Panc1 (cell line): ENCODE data around the gene MAPK8. TPM values are rescaled to one million over a fixed set of nuclear protein-coding genes. Genes with fewer than 3 reads are reported as not detected.

Source experiments
- ATAC-seq: fragments of 200-7000 bp; cut with Tn5 transposase; 2 replicates; pipeline ENCODE4 v1.9.1; 2020; ENCODE audit warnings: mild to moderate bottlenecking, moderate library complexity
- BruUV-seq: library from RNA; stranded (reverse); fragments of 400-500 nt; replicated peaks from 2 replicates; lab custom pipeline; 2021; lab: Mats Ljungman, UMichigan
- CTCF ChIA-PET: fragments of 300-600 bp; sonication (Branson Sonifier 250); formaldehyde crosslinking; loops from one replicate; lab custom pipeline; 2022; ENCODE audit warnings: antibody characterized with exemption; lab: Charles Lee
- POLR2A ChIA-PET: fragments of 300-600 bp; sonication (Branson Sonifier 250); formaldehyde crosslinking; loops from one replicate; lab custom pipeline; 2022; ENCODE audit warnings: antibody characterized with exemption; lab: Charles Lee
- DNase-seq: peaks from one replicate; pipeline ENCODE4 v3.0.0-alpha.2; 2010; ENCODE audit warnings: low read depth, low spot score
- H3K27ac ChIP-seq: 2 replicates; pipeline ENCODE4 v1.5.1; 2011; ENCODE audit warnings: mild to moderate bottlenecking, low read length, inconsistent platforms
- H3K27me3 ChIP-seq: fragments of 200-500 bp; sonication (Bioruptor generic); 2 replicates; pipeline ENCODE4 v1.6.0; 2014; ENCODE audit warnings: low read length, inconsistent platforms; ENCODE audit not compliant: control insufficient read depth, insufficient read depth
- H3K36me3 ChIP-seq: fragments of 200-500 bp; sonication (Bioruptor generic); 2 replicates; pipeline ENCODE4 v1.5.1; 2014; ENCODE audit warnings: inconsistent platforms, mild to moderate bottlenecking, low read length, moderate library complexity; ENCODE audit not compliant: control insufficient read depth, insufficient read depth
- H3K4me1 ChIP-seq: 2 replicates; pipeline ENCODE4 v1.5.1; 2011; ENCODE audit warnings: inconsistent platforms, mild to moderate bottlenecking, low read length, moderate library complexity; ENCODE audit not compliant: control insufficient read depth, insufficient read depth
- H3K4me3 ChIP-seq, 2 experiments: 2 replicates each; pipeline ENCODE4 v1.5.1; 2011 to 2012; ENCODE audit warnings: low read depth in 2 of 2, low read length in 2 of 2, mild to moderate bottlenecking in 2 of 2, inconsistent platforms in 1 of 2, moderate library complexity in 1 of 2
- H3K9me3 ChIP-seq: fragments of 200-500 bp; sonication (Bioruptor generic); 2 replicates; pipeline ENCODE4 v1.5.1; 2014; ENCODE audit warnings: low read depth, mild to moderate bottlenecking, inconsistent platforms, low read length, moderate library complexity; ENCODE audit not compliant: control insufficient read depth, insufficient read depth
- POLR2AphosphoS5 ChIP-seq: IDR thresholded peaks from 2 replicates; pipeline ENCODE4 v1.6.1; 2012; ENCODE audit warnings: mild to moderate bottlenecking, low read depth, low read length, moderate library complexity
- SIN3A ChIP-seq: IDR thresholded peaks from 2 replicates; pipeline ENCODE4 v1.6.1; 2012; ENCODE audit warnings: low read depth, mild to moderate bottlenecking, low read length, moderate library complexity, borderline replicate concordance; ENCODE audit not compliant: insufficient read depth
- TCF7L2 ChIP-seq: IDR thresholded peaks from 2 replicates; pipeline ENCODE4 v1.6.1; 2011; ENCODE audit warnings: mild to moderate bottlenecking, low read depth, low read length, inconsistent platforms
- in situ Hi-C: cut with HindIII; loops from 2 replicates; pipeline ENCODE4 v1.10.0; 2016; ENCODE audit warnings: low sequenced_read_pairs, low pct_unique_long_range_greater_than_20kb
- intact Hi-C: fragments of 100-400 bp; cut with micrococcal nuclease; formaldehyde crosslinking; loops from one replicate; pipeline ENCODE4 v1.10.0; 2022; ENCODE audit not compliant: unreplicated experiment
- total RNA-seq: library from RNA; stranded (reverse); gene quantifications from one replicate; pipeline ENCODE4 v1.2.1, GENCODE V29; 2021; ENCODE audit not compliant: unreplicated experiment
- TF ChIP-seq, protein P1 (sequence below), 2 experiments: IDR thresholded peaks; 2 replicates each; pipeline ENCODE4 v1.6.1; 2011 to 2012; ENCODE audit warnings: low read depth in 2 of 2, control low read depth in 1 of 2, low read length in 1 of 2, mild to moderate bottlenecking in 1 of 2, moderate library complexity in 1 of 2; ENCODE audit not compliant: insufficient read depth in 1 of 2
- TF ChIP-seq, protein P2 (sequence below): fragments of 450-650 bp; IDR thresholded peaks from 2 replicates; pipeline ENCODE4 v1.5.1; 2017; ENCODE audit warnings: mild to moderate bottlenecking

Gene MAPK8
- total RNA-seq, 1 experiment from 2014 or later: 66.6 TPM

DNA sequence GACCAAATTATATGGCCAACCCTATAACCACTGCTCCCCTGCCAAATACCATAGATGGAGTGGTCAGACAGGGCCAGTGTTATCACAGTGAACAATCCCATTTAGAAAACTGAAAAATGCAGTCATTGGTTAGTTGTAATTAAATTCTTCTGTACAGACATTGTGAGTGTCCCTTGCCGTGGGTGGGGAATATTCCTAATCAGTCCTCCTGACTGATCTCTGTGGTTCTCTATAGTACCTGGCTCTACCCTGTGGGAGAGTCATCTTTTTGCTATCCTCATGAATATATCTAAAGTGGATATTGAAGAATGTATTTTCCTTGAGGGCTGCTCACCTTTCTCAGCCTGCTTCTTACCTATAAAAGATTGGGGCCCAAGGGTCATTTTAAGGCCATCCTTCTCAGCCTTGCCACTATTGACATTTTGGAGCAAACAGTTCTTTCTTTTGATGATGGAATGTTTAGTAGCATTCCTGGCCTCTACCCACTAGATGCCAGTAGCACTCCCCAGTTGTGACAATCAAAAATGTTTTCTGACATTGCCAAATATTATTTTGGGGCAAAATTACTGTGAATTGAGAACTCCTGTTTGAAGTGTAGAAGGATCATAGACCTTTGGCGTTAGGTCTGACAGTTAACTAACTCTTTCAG is 110.2 kb downstream of the MAPK8 start:
- CTCF ChIA-PET: no interaction called here
- ATAC-seq: no peak
- Histone ChIP-seq H3K27ac (no peak overlapping the region), H3K4me1 (no peaks in the 10 kb centered on the region), H3K9me3 (peaks cover 6% of the 10 kb centered on the region; the same call in 1 of the 2 replicates), H3K4me3 (no peak overlapping the region), H3K27me3 (no peaks in the 10 kb centered on the region), H3K36me3 (no peaks in the 10 kb centered on the region)
- no peak for DNase-seq
- no TSS peak for BruUV-seq
- intact Hi-C loops (no loop called here), in situ Hi-C loops (no loop called here)
- TF ChIP-seq TCF7L2 (no peak), SIN3A (no peak), POLR2AphosphoS5 (no peak)
- TF ChIP-seq, protein P1, sequence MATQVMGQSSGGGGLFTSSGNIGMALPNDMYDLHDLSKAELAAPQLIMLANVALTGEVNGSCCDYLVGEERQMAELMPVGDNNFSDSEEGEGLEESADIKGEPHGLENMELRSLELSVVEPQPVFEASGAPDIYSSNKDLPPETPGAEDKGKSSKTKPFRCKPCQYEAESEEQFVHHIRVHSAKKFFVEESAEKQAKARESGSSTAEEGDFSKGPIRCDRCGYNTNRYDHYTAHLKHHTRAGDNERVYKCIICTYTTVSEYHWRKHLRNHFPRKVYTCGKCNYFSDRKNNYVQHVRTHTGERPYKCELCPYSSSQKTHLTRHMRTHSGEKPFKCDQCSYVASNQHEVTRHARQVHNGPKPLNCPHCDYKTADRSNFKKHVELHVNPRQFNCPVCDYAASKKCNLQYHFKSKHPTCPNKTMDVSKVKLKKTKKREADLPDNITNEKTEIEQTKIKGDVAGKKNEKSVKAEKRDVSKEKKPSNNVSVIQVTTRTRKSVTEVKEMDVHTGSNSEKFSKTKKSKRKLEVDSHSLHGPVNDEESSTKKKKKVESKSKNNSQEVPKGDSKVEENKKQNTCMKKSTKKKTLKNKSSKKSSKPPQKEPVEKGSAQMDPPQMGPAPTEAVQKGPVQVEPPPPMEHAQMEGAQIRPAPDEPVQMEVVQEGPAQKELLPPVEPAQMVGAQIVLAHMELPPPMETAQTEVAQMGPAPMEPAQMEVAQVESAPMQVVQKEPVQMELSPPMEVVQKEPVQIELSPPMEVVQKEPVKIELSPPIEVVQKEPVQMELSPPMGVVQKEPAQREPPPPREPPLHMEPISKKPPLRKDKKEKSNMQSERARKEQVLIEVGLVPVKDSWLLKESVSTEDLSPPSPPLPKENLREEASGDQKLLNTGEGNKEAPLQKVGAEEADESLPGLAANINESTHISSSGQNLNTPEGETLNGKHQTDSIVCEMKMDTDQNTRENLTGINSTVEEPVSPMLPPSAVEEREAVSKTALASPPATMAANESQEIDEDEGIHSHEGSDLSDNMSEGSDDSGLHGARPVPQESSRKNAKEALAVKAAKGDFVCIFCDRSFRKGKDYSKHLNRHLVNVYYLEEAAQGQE (IDR thresholded peaks at IDR 0.05; ENCODE audit: insufficient read depth in 1 of 2, low read depth in 2 of 2, low read length in 1 of 2): no peak
- TF ChIP-seq, protein P2, sequence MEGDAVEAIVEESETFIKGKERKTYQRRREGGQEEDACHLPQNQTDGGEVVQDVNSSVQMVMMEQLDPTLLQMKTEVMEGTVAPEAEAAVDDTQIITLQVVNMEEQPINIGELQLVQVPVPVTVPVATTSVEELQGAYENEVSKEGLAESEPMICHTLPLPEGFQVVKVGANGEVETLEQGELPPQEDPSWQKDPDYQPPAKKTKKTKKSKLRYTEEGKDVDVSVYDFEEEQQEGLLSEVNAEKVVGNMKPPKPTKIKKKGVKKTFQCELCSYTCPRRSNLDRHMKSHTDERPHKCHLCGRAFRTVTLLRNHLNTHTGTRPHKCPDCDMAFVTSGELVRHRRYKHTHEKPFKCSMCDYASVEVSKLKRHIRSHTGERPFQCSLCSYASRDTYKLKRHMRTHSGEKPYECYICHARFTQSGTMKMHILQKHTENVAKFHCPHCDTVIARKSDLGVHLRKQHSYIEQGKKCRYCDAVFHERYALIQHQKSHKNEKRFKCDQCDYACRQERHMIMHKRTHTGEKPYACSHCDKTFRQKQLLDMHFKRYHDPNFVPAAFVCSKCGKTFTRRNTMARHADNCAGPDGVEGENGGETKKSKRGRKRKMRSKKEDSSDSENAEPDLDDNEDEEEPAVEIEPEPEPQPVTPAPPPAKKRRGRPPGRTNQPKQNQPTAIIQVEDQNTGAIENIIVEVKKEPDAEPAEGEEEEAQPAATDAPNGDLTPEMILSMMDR: no peak; the same call in 1 of the 2 replicates
- POLR2A ChIA-PET: no interaction called here

DNA sequence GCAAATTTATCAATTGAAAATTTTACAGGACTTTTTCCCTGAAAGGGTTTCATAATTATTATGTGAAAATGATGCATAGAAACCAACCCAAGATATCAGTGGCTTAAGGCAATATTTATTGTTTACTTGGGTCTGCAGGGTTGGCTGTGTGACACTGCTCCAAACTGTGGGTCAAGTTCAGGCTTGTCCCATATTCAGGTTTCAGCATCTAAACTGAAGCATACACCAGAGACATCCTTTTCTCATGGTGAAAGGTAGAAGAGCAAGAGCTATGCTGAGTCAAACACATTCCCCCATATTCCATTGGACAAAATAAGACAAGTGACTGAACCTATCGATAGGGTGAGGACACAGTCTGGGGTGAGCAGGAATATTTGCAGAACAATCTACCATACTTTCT is 110.9 kb downstream of the MAPK8 start:
- POLR2A ChIA-PET: no interaction called here
- ATAC-seq: no peak
- Histone ChIP-seq H3K9me3 (peaks cover under 1% of the 10 kb centered on the region; the same call in 1 of the 2 replicates), H3K36me3 (no peaks in the 10 kb centered on the region), H3K27me3 (no peaks in the 10 kb centered on the region), H3K4me3 (no peak overlapping the region), H3K4me1 (no peaks in the 10 kb centered on the region), H3K27ac (no peak overlapping the region)
- in situ Hi-C loops: no loop called here
- TF ChIP-seq SIN3A (no peak), TCF7L2 (no peak), POLR2AphosphoS5 (no peak)
- TF ChIP-seq, protein P2: no peak
- TF ChIP-seq, protein P1 (IDR thresholded peaks at IDR 0.05; ENCODE audit: insufficient read depth in 1 of 2, low read depth in 2 of 2, low read length in 1 of 2): no peak
- intact Hi-C loops: no loop called here
- no peak for DNase-seq
- CTCF ChIA-PET: no interaction called here
- no TSS peak for BruUV-seq
